GM21381 (cell line): ENCODE data around the gene RANBP10.
"Not testable (repeated sequence)": the region's sequence is repeated elsewhere in the genome, so short reads cannot be mapped to it uniquely, and the experiment has no call there.

Source experiments
- ATAC-seq: cut with Tn5 transposase; IDR thresholded peaks from one replicate; pipeline ENCODE4 v1.9.1; 2021; ENCODE audit warnings: mild to moderate bottlenecking, moderate library complexity; ENCODE audit not compliant: unreplicated experiment

Gene RANBP10

DNA sequence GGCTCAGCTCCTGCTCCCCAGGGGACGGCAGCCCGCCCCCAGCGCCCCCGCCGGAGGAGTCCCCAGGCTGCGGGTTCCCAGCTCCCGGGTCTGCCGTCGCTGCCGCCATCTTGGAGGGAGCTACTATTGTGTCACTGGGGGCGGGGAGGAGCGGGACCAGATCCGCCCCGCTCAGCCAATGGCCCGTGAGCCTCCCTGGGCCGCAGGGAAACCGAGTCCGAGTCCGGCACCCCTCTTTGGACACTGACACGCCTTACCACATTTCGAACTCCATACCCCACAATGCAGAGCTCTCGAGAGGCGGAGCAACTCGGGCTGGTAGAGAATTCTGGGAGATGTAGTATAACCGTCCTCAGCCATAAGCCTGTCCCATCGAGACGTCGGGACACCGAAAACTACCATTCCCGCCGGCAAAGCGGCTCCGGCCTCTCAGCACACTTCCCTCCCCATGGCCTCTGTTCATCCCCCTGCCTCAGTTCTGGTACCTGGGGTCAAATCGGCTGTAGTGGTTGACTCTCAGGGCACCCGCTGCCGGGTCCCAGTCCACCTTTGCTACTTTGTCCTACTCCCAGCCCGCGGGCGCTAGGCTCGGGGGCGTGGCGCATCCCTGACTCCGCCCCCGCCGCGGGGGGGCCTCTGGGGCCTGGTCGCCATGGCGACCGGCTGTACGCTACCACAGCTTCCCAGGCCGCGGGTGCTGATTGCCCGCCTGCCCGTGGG, at the start of gene RANBP10, which contains the start of gene TSNAXIP1:
RANBP10 (minus strand) TSS at position 133 of the 720 bp plus-strand sequence; CDS start at position 109, 24 bp downstream.
TSNAXIP1 (plus strand) TSS at position 462 of the 720 bp plus-strand sequence. CDS start 261 bp downstream, outside the sequence.
- peak; percentile 88 for ATAC-seq

GRCh38 chr16:67855789-67856188, 49.4 kb upstream of the RANBP10 start:
- no peak for ATAC-seq

GRCh38 chr16:67853670-67854069, 47.3 kb upstream of the RANBP10 start:
- no peak for ATAC-seq

- no peak for ATAC-seq
Measured at GRCh38 chr16:67848118-67848517, 41.8 kb upstream of the RANBP10 start.

GRCh38 chr16:67847064-67847861, 40.9 kb upstream of the RANBP10 start, which contains the start of gene CENPT:
CENPT (minus strand) TSS chr16:67847693; CDS start chr16:67833859, 13,834 bp downstream.
- ATAC-seq: peak; percentile 39

DNA sequence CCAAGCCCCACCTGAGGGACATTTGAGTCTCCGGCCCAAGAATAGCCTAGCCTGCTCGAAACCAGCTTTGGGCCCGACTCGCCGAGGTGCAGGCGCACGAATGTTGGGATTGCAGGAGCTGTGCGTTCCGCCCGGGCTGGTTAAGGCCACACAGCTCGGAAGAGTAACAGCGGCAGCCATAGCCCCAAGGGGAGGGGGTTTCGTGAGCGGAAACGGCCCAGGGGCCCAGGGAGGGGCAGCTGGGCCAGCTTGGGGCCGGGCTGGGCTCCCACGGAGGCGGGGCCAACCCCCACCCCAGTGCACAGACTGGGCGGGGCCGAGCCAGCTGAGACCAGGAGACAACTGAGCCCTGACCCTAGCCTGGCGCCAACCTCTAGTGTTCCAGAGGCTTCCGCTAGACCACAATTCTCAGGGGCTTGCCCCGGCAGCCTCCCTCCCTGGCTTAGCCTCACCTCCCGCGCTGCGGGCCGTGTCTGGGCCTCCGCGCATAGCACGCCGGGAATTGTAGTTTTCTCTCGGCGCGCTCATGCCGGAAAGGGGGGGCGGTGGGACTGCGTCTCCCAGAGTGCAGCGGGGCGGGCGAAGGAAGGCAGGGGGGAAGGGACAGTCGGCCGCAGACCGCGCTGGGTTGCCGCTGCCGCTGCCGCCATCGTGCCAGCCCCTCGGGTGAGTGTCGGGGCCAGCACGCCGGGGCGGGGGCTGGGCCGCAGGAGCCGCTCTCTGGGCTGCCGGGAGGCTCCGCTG, 40.1 kb upstream of the RANBP10 start, which contains the start of gene NUTF2:
NUTF2 (plus strand) TSS at position 614 of the 744 bp plus-strand sequence. CDS start 18,198 bp downstream, outside the sequence.
- peak; percentile 48 for ATAC-seq

DNA sequence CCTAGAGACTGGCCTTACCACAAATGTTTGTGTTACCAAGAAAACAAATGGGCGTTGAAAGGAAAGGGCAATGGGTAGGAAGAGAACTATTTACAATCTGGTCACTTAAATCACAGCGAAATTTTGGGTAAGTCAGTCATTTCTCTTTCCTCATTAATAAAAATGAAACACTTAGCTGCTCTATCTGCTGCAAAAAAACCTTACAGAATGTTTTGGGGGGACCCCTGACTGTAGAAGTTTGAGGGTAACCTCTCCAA, 39.6 kb upstream of the RANBP10 start:
- ATAC-seq: no peak

DNA sequence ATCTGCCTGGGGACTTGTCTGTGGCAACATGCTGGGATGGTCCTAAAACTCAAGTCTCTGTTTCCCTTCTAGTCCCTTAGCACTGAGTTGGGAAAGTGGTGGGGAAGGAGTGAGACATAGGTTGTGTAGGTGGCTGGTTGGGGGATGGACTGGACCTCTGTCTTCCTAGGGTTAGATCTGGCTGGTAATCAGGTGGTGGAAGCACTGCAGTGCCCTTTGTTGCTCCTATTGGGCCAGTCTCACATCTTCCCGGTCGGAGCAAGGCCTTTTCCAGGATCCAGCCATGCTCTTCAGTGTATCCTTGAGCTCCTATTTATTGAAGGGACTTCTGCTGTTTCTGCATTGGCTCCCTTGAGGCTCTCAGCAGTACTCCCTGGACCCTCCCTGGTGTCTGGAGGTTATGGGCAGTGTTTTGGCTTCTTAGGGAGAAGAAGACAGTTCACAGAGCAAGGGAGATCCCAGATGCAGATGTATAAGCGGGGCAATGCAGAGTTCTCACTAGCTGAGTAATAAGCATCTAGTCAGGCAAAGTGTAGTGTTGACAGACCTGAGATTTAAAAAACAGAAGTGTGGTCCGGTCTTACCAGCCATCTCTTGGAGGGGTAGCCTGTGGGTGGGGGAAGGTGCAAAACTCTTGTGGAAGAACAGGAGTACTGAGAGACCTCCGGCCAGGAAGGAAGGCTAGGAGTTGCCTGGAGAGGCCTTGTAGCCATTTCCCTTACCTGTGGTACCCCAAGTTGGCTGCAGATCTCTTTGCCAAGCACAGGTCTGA, 39.1 kb upstream of the RANBP10 start:
- no peak for ATAC-seq

DNA sequence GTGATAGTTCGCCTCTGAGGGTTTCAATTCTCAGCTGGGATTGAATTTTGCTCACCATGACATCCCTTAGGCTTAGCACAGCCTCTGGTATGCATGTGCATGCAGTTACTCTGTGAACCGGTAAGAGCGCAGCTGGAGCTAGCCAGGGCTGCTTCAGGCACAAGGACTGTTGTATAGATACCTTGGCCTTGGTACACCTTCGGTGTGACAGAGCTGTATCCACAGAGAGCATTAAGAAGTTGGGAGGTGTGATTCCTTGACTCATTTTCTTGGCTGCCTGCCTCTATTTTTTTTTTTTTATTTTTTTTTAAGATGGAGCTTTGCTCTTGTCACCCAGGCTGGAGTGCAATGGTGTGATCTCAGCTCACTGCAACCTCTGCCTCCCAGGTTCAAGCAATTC, 38.1 kb upstream of the RANBP10 start:
- no peak for ATAC-seq

GRCh38 chr16:67843343-67843765, 37.0 kb upstream of the RANBP10 start:
- ATAC-seq: no peak

- ATAC-seq: peak; percentile 24
Measured at GRCh38 chr16:67842509-67843342, 36.4 kb upstream of the RANBP10 start.

DNA sequence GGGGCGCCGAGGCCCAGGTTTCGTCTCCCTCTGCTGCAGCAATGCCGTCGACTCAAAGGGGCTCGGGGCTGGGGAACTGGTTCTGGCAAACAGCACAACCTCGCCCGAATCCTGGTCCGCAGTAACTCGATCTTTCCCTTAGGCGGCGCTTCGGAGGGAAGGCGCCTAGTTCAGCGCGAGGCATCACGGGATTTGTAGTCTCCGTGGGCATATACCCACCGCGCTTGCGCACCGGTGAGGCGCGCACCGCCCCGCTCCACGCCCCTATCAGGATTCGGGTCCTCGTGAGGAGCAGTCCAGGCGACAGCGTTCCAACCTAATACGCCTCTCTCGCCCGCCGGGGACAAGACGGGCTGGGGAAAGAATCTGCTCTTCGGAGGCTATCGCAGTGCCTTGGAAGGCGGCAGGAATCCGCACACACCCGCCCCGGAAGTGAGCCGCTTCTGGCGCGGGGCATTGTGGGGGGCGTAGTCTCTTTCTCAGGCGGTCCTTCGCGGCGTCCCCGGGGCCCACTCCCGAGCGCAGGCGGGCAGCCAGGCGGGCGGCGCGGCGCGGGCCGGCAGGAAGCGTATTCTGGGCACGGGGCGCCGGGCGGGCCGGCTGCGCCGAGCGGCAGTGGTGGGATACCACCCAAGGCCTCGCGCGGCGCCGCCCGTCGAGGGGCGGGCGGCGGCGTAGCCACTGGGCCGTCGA, 35.6 kb upstream of the RANBP10 start, which contains the start of gene THAP11:
THAP11 (plus strand) TSS at position 505 of the 693 bp plus-strand sequence. CDS start 235 bp downstream, outside the sequence.
- peak; percentile 54 for ATAC-seq

- no peak for ATAC-seq
Measured at GRCh38 chr16:67841198-67841815, 34.9 kb upstream of the RANBP10 start.

DNA sequence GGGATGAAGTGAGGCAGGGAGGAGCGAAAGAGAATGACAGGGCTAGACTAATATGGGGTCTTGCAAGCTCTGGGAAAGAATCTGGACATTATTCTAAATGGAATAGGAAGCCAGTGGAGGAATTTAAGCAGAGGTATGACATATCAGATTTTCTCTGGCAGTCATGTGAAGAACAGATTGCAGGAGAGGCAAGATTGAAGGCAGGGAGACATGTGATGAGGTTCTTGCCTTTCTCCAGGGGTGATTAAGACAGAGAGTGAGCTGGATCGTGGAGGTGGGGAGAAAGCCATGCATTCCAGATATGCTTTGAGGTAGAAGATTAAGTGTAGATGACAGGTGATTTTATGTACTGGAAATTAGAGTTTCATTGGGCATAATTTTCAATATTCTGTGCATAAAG, 31.5 kb upstream of the RANBP10 start:
- ATAC-seq: no peak

GRCh38 chr16:67837190-67837589, 30.8 kb upstream of the RANBP10 start:
- ATAC-seq: not testable (repeated sequence)

DNA sequence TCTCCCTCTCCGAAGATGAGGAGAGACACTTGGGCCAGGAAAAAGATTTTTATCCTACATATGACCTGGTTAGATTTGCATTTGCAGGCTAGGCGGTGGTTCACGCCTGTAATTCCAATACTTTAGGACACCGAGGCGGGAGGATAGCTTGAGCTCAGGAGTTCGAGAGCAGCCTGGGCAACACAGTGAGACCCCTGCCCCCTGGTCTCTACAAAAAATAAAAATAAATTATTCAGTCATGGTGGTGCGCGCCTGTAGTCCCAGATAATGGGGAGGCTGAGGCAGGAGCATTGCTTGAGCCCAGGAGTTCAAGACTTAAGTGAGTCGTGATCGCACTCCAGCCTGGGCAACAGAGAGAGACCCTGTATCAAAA, 27.9 kb upstream of the RANBP10 start:
- no peak for ATAC-seq

DNA sequence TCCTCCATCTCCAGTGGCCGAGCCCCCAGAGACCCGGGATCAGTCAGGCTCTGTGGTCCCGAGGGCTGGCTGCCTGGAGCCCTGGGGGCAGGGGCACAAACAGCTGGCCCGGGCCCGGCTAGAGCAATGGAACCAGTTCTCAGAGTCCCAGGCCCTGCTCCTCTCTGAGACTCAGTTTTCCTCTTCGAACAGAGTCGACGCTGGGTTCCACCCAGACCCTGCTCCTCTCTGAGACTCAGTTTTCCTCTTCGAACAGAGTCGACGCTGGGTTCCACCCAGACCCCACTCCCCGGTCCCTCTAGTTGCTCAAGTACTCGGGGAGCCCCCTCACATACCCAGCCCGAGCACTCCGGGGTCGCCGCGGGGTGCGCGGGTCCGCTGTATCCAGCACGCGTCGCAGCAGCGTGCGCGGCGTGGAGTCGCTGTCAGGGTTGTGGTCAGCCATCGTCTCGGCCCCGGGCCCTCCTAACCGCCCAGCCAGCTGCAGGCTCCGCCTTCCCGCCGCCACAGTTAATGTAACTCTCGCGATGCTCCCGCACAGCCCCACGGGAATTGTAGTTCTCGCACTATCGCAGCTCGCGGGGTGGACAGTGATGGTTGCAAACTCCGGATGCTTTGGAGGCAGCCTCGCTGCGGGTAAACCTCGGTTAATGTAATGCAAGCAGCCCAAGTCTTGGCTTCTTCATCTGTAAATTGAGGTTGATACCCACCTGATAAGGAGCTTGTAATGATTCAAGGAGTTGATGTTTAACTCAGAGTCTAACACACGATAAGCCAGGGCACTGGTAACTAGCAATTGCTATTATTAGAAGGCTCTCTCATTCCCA, 27.3 kb upstream of the RANBP10 start:
- peak; percentile 98 for ATAC-seq

DNA sequence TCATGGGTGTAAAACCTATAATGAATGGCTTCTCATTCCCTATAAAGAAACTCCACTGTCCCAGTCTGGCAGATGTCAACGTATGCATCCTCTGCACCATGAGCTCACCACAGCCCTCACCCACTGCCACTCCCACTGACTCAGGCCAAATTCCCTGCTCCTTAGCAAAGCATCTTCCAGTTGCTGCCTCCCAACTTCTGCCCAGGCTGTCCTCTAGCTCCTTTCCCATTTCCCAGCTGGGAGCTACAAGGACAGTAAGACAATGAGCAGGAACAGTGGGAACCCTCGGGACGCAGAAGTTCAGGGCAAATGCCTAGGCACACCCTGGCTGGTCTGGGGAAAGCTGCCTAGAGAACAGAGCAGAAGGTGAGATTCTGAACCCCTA, 26.7 kb upstream of the RANBP10 start:
- no peak for ATAC-seq
